ENCODE results near the gene AK5. TPM values are rescaled to one million over a fixed set of nuclear protein-coding genes. Genes with fewer than 3 reads are reported as not detected.

The AK5 gene
- total RNA-seq, 1 experiment from 2014 or later: 3.0 TPM

GRCh38 chr1:77336729-77337128, 54.9 kb downstream of the AK5 start:
- Histone ChIP-seq H3K4me3 (ENCODE audit: low read depth in 2 of 2, low read length in 2 of 2) (no peak overlapping the region), H3K27me3 (ENCODE audit: control insufficient read depth, insufficient read depth, low read length) (no peaks in the 10 kb centered on the region), H3K9me3 (ENCODE audit: control insufficient read depth, insufficient read depth, low read depth, low read length) (no peaks in the 10 kb centered on the region), H3K4me1 (ENCODE audit: control insufficient read depth, insufficient read depth, low read length) (no peaks in the 10 kb centered on the region), H3K27ac (ENCODE audit: low read length) (no peak overlapping the region), H3K36me3 (ENCODE audit: control insufficient read depth, insufficient read depth, low read length) (no peaks in the 10 kb centered on the region)
- ATAC-seq (no peak), DNase-seq (ENCODE audit: low read depth, low spot score) (no peak)
- ChIA-PET POLR2A (no interaction called here), CTCF (no interaction called here)
- no TSS peak for BruUV-seq (replicated peaks)
- in situ Hi-C loops (cut with HindIII; ENCODE audit: low pct_unique_long_range_greater_than_20kb, low sequenced_read_pairs): no loop called here
- TF ChIP-seq POLR2AphosphoS5 (IDR thresholded peaks at IDR 0.05; ENCODE audit: low read depth, low read length): no peak
- no peak for TF ChIP-seq REST (IDR thresholded peaks at IDR 0.05; ENCODE audit: insufficient read depth in 1 of 2, low read depth in 2 of 2, low read length in 1 of 2)
- TF ChIP-seq CTCF (IDR thresholded peaks at IDR 0.05): no peak
- intact Hi-C loops (cut with micrococcal nuclease; ENCODE audit: unreplicated experiment): no loop called here

- Histone ChIP-seq H3K4me1 (ENCODE audit: control insufficient read depth, insufficient read depth, low read length) (no peaks in the 10 kb centered on the region), H3K27ac (ENCODE audit: low read length) (no peak overlapping the region), H3K27me3 (ENCODE audit: control insufficient read depth, insufficient read depth, low read length) (no peaks in the 10 kb centered on the region), H3K36me3 (ENCODE audit: control insufficient read depth, insufficient read depth, low read length) (no peaks in the 10 kb centered on the region), H3K9me3 (ENCODE audit: control insufficient read depth, insufficient read depth, low read depth, low read length) (no peaks in the 10 kb centered on the region), H3K4me3 (ENCODE audit: low read depth in 2 of 2, low read length in 2 of 2) (no peak overlapping the region)
- ATAC-seq (no peak), DNase-seq (ENCODE audit: low read depth, low spot score) (no peak)
- ChIA-PET POLR2A (no interaction called here), CTCF (no interaction called here)
- in situ Hi-C loops (cut with HindIII; ENCODE audit: low pct_unique_long_range_greater_than_20kb, low sequenced_read_pairs) (no loop called here), intact Hi-C loops (cut with micrococcal nuclease; ENCODE audit: unreplicated experiment) (no loop called here)
- no TSS peak for BruUV-seq (replicated peaks)
- TF ChIP-seq REST (IDR thresholded peaks at IDR 0.05; ENCODE audit: insufficient read depth in 1 of 2, low read depth in 2 of 2, low read length in 1 of 2) (no peak), CTCF (IDR thresholded peaks at IDR 0.05) (no peak), SIN3A (IDR thresholded peaks at IDR 0.05; ENCODE audit: borderline replicate concordance, insufficient read depth, low read depth, low read length) (no peak), POLR2AphosphoS5 (IDR thresholded peaks at IDR 0.05; ENCODE audit: low read depth, low read length) (no peak), TCF7L2 (IDR thresholded peaks at IDR 0.05; ENCODE audit: low read depth, low read length) (no peak)
Measured at GRCh38 chr1:77339326-77339725, 57.5 kb downstream of the AK5 start.
